IPS DF 4.7 (cell line): ENCODE results near the gene ABI1.
A peak's percentile ranks its signal among the peaks of the same experiment; 100 is the strongest.
"Not testable (repeated sequence)": the region's sequence is repeated elsewhere in the genome, so short reads cannot be mapped to it uniquely, and the experiment has no call there.

ENCODE experiments used
- DNase-seq: peaks from one replicate; pipeline ENCODE4 v3.0.0-alpha.2; 2013; ENCODE audit warnings: low spot score; ENCODE audit errors: extremely low read depth

The ABI1 gene

GRCh38 chr10:26860443-26861204 is at the start of gene ABI1:
Gene ABI1, minus strand, starts transcription at chr10:26860958. Its CDS starts 95 bp downstream, at chr10:26860863.
- peak; percentile 96 for DNase-seq

GRCh38 chr10:26909753-26910152 is 49.0 kb upstream of the ABI1 start:
- DNase-seq = no peak

- DNase-seq = not testable (repeated sequence)
Observed at GRCh38 chr10:26905253-26905781, 44.6 kb upstream of the ABI1 start.

- no peak for DNase-seq
Observed at GRCh38 chr10:26903431-26904217, 42.9 kb upstream of the ABI1 start.

DNA sequence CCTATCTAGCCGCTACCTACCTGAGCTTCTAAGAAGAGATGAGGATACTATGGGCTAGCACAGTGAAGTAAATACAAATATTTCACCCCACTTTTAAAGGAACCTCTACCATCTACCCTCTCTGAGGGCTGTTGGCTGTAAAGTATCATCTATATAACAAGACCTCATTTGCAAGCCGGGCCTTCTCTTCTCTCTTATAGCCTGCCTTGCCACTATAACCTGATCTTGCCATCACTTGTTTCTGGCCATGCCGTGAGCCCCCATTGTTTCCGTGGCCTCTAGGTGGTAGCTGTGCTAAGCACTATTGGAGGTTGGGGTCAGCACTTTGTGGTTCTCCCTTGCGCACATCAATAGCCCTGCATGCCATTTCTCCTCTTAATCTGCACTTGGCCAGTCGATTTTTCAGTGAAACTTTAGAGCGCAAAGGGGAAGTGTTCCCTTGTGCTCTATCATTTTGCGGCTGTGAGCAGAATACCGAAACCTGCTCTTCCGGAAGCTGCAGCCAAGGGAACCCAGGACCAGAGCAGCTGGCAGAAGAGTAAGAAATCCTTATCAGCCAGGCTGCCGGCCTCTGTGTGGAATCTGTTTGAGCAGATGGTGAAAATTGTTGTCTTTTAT is 31.7 kb upstream of the ABI1 start:
- DNase-seq = not testable (repeated sequence)

GRCh38 chr10:26890956-26891355 is 30.2 kb upstream of the ABI1 start:
- peak; percentile 68 for DNase-seq

DNA sequence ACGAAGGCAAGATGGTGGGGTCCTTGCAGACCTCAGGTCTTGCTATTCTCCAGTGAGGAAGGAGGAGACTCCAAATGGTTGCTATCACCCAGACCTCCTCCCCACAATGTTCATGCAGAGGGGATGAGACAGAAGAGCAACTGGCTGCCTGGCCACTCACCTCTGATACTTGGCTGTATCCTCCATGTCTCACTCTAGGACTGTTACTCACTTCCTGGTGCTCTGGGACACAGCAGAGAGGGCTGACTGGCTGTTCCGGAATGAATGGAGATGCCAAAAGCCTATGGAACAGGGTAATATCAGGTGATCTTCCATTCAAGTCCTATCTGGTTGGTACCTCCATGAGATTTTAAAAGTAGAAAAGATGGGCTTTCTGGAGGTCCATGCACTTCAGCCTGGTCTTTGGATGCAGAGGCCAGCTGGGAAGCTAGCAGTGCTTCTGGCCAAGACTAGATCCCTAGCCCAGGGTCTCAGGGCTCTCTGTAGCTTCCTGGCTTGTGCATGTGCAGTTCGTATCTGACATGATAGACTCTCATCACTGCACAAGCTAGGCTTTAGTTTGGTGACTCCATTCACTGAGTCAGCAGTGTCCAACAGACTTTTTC is 27.0 kb upstream of the ABI1 start:
- no peak for DNase-seq

DNA sequence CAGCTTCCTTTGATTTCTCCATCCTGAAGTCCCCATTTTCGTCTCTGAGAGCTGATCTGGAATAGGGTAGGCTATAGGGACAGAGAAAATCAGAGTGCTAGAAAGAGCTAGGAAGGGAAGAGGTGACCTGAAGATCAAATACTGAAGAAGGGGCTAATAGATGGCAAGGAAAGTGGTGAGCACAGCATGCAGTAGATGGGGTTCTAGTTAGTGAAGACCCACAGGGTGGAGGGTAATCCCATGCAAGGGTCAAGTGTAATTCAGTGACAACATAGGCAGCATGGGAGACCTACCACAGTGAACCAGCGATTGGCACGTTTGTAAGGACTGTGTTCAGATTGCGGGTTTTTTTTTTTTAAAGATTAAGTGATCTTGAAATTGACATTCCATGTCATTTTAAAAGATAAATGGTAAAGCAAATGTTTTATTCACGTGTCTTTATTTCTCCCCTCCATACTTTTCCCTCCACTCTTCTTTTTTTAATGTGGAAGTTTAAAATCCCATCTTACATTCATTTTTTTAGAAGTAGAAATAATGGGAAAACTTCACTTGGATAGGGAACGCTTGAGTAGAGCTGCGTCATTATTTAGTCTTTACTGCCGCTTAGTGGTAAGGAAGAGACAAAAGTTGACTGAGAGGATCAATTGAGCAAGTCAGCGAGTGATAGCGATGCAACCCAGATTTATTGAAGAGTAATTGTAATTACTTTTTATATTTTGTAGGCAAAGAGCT is 21.0 kb upstream of the ABI1 start:
- no peak for DNase-seq

GRCh38 chr10:26879744-26880143 is 19.0 kb upstream of the ABI1 start:
- no peak for DNase-seq

GRCh38 chr10:26870766-26871165 is 10.0 kb upstream of the ABI1 start:
- no peak for DNase-seq

- DNase-seq = no peak
Observed at GRCh38 chr10:26869528-26869927, 8.8 kb upstream of the ABI1 start.

DNA sequence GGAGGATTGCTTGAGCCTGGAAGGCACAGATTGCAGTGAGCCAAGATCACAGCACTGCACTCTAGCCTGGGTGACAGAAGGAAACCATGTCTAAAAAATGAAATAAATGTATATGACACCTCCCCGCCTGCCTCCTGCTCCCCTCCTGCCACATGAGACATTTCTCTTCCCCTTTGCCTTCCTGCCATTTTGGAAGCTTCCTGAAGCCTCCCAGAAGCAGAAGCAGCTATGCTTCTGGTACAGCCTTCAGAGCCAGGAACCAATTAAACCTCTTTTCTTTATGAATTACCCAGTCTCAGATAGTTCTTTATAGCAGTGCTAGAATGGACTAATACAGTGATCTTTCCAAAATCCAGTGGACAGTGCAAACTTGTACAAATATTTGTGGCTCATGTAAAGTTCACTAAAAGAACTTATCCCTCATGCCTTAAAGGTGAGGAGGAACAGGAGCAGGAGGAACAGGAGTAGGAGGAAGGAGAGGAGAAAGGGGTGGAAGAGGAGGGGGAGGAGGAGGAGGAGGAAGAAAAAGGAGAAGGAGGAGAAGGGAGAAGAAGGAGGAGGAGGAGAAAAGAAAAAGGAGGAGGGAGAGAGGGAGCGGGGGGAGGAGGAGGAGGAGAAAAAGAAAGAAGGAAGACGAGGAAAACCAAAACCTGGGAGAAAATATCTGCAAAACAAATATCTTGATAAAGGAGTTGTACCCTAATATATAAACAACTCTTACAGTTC is 2.8 kb upstream of the ABI1 start:
- DNase-seq = no peak

- DNase-seq = no peak
Observed at GRCh38 chr10:26861205-26861998, 644 bp upstream of the ABI1 start.

GRCh38 chr10:26860102-26860442 is 686 bp downstream of the ABI1 start:
- DNase-seq = no peak

DNA sequence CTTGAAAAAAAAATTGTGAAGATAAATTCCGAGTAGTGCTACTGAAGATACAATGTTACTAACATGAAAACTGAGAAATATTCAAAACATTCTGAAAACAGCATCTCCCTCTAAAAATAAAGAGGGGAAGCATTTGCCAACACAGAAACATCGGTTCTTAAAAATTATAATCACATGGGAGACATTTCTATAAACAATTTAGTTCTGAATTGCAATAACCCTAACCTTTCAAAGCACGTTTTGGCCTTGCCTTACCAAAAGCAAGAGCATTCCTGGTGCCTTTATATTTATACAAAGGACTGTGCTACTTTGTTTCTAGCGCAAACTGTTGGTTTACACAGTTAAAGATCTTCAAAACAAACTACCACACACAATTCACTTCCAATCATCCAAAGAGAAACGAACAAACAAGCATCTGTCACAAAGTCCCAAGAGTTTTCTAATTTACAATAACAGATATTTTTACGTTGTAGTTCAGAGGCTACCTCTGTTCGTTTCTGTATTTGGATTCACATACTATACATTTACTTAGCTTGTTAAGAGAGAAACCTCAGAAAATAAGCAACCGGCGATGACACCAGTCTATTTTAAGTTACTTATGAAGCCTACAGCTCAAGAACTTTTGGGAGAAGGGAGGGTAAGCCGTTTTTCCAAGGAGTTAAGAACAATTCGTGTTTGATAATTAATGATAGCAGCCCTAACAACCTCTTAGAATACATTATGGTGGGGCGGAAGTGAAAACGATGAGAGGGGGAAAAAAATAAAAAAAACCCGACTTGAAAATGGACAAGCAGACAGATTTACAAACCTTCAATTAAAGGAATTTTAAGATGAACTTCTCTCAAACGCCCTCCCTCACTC is 1.3 kb downstream of the ABI1 start:
- DNase-seq = no peak

DNA sequence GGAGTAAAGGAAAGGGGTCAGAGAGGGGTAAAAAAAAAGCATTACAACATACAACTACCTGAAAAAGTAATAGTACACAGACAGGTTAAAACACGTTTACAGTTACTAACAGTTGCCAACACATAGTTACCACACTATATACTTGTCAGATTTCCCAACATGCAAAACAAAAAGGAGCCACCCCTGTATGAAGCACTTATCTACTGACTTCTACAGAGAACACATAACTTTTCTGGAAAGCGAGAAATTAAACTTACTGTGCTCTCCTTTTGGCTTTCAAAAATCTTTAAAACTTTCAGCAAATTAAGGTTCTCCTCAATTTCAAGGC is 2.1 kb downstream of the ABI1 start:
- DNase-seq = no peak

DNA sequence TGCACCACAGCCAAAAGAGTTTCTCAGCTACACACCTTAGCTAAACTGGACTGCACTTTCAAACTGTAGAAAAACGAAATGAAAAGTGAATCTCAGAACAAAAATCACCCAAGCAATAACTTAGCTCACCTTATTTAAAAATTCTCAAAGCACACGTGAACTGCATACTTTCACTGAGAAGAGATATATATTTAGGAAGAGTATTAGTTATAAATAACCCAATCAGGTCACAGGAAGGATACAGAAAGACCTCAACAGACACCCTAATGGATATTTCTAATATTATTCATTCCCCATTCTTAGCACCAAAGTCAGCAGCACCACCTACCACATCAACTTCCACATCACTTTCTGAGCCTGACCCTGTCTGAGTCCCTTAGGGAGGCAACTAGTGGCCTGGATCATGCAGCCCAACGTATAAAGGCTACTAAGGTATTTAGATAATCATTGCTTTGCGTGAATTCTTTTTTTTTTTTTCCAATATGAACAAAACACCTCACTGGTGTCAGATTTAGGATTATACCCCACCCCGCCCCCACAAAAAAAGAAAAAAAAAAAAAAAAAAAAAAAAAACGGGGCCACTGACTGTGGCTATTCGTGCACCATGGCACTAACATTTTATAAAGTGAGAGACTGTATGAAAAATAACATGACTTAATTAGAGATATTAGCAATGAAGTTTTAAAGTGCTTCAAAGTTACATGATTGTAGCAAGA is 2.6 kb downstream of the ABI1 start:
- DNase-seq = no peak

DNA sequence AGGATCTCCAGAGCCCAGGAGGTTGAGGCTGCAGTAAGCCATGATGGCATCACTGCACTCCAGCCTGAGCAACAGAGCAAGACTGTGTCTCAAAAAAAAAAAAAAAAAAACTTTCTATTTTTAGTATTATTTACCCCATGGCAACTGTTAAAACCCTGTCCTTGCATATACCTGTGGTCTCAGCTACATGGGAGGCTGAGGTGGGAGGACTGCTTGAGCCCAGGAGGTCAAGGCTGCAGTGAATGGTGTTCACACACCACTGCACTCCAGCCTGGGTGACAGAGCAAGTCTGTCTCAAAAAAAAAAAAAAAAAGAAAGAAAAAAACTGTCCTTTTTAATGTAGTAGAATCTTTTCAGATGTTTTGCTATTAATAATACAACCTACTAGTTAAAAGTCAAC is 3.2 kb downstream of the ABI1 start:
- DNase-seq = not testable (repeated sequence)
